ENCODE measurements around the gene TXNRD3.

The TXNRD3 gene

GRCh38 chr3:126672340-126672739 is 17.4 kb upstream of the TXNRD3 start:
- DNase-seq (ENCODE audit: low read depth, low spot score) = no peak

- DNase-seq (ENCODE audit: low read depth, low spot score) = no peak
Observed at GRCh38 chr3:126671521-126671920, 16.6 kb upstream of the TXNRD3 start.

- no peak for DNase-seq (ENCODE audit: low read depth, low spot score)
Observed at GRCh38 chr3:126668450-126669401, 13.8 kb upstream of the TXNRD3 start.

GRCh38 chr3:126667631-126668449 is 12.9 kb upstream of the TXNRD3 start:
- DNase-seq (ENCODE audit: low read depth, low spot score) = no peak

- DNase-seq (ENCODE audit: low read depth, low spot score) = no peak
Observed at GRCh38 chr3:126666658-126667528, 12.0 kb upstream of the TXNRD3 start.

GRCh38 chr3:126665959-126666657 is 11.2 kb upstream of the TXNRD3 start:
- no peak for DNase-seq (ENCODE audit: low read depth, low spot score)

GRCh38 chr3:126665221-126665936 is 10.5 kb upstream of the TXNRD3 start:
- no peak for DNase-seq (ENCODE audit: low read depth, low spot score)

GRCh38 chr3:126664591-126665214 is 9.8 kb upstream of the TXNRD3 start:
- DNase-seq (ENCODE audit: low read depth, low spot score) = no peak

GRCh38 chr3:126663750-126664149 is 8.8 kb upstream of the TXNRD3 start:
- DNase-seq (ENCODE audit: low read depth, low spot score) = no peak

GRCh38 chr3:126663257-126663656 is 8.3 kb upstream of the TXNRD3 start:
- DNase-seq (ENCODE audit: low read depth, low spot score) = no peak

- no peak for DNase-seq (ENCODE audit: low read depth, low spot score)
Observed at GRCh38 chr3:126661532-126662364, 6.8 kb upstream of the TXNRD3 start.

- DNase-seq (ENCODE audit: low read depth, low spot score) = no peak
Observed at GRCh38 chr3:126659915-126660886, 5.3 kb upstream of the TXNRD3 start.

- no peak for DNase-seq (ENCODE audit: low read depth, low spot score)
Observed at GRCh38 chr3:126658584-126658983, 3.7 kb upstream of the TXNRD3 start.

- DNase-seq (ENCODE audit: low read depth, low spot score) = no peak
Observed at GRCh38 chr3:126657901-126658300, 3.0 kb upstream of the TXNRD3 start.

- no peak for DNase-seq (ENCODE audit: low read depth, low spot score)
Observed at GRCh38 chr3:126656371-126657134, 1.6 kb upstream of the TXNRD3 start.

GRCh38 chr3:126655887-126656286 is 963 bp upstream of the TXNRD3 start:
- DNase-seq (ENCODE audit: low read depth, low spot score) = no peak

- DNase-seq (ENCODE audit: low read depth, low spot score) = no peak
Observed at GRCh38 chr3:126649556-126650092, 5.3 kb downstream of the TXNRD3 start.
